ENCODE data around the gene FNTB.
"Not testable (repeated sequence)": the region's sequence is repeated elsewhere in the genome, so short reads cannot be mapped to it uniquely, and the experiment has no call there.

The FNTB gene

GRCh38 chr14:65054471-65055085, 67.9 kb downstream of the FNTB start:
- no peak for DNase-seq

DNA sequence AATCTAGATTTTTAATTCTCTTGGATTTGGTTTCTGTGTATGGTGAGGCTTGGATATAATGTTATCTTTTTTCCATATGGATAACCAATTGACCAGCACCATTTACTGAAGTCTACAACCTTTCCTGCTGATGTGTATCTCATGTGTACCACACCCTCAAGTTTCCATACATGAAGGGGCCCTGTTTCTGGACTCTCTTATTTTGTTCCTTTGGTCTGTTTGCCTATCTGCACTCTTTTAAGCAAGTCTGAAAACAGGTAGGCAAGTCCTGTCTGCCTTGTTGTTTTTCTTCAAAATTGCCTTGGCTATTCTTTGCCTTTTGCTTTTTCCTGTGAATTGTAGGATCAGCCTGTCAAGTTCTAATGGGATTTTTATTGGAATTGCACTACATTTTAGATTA, 71.0 kb downstream of the FNTB start:
- DNase-seq: no peak

DNA sequence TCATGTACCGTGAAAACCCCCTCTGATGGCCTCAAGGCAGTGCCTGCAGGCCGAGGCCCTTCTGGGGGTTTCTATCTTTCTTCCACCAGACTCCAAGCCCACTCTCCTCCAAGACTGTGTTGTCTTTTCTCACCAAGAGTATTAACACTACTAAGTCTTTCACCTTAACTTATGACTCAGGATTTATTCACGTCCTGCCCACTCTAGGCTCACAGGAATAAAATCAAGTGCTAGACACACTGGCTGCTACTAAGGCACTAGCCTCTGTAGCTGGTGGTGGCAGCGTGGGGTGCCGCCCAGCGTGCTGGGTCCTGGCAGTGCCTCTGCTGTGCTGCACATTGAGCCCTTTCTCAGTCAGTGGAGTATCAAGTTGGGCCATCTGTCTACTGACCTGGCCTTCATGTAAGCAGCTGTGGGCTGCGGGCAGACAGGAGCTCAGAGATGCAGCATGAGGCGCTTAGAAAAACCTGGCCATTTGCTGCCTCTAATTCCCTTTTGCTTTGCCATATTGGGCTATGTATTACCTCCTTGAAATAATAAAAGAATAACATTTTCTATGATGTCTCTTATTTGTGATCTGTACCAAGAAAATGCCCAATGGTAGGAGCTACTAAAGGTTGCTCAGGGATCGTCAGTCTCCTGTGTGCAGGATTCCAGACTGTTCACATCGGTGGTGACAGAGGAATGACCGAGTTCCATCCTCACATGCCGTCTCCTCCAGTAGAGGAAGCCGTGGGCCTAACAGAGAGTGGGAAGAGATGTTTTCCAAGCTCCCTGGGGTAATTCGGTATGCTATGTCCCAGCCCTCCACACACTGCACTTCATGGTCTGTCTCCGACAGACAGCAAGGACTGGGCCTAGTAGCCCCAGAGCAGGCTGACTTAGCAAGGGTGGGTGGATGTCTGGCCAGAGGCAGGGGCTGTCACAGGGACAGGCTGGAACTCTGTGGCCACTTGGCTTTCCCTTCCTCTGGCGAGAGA, 75.7 kb downstream of the FNTB start:
- DNase-seq: no peak

DNA sequence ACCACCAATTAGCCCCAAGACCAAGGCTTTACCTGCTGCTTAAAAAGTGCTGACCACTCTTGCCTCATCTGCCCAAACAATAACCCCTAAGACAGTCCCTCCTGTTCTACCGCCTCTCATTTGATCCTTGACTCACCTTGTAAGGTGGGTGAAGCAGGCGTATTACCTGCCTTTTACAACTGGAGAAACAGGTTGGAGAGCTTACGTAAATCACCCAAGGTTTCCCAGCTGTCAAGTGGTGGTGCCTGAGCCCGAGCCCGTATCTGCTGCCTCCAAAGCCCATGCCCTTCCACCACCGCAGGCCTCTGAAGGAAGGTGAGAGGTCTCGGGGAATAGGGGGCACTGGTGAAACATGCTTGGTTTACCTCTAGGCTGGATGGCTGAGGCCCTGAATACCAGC, 79.0 kb downstream of the FNTB start:
- no peak for DNase-seq

GRCh38 chr14:65069874-65070413, 83.2 kb downstream of the FNTB start:
- no peak for DNase-seq

- no peak for DNase-seq
Measured at GRCh38 chr14:65070471-65070976, 83.8 kb downstream of the FNTB start.

DNA sequence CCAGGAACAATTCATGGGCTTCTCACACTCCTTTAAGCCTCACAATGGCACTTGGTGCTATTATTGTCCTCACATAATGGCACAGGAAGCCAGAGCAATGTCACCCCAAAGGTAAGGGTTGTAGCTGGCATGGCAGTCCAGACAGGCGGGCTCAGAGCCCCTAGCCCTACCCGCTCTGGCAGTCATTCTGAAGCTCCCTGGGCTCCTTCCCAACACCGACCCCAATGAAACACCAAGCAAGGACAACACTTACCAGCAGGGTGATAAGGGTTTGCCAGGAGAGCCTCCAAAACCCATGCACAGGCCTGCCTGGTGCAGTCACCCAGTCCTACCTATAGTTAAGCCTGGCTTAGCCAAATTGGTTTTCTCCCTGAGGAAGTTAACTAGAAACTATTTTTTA, 84.8 kb downstream of the FNTB start:
- DNase-seq: no peak

GRCh38 chr14:65072256-65072655, 85.6 kb downstream of the FNTB start:
- DNase-seq: no peak

GRCh38 chr14:65072937-65073336, 86.2 kb downstream of the FNTB start:
- no peak for DNase-seq

DNA sequence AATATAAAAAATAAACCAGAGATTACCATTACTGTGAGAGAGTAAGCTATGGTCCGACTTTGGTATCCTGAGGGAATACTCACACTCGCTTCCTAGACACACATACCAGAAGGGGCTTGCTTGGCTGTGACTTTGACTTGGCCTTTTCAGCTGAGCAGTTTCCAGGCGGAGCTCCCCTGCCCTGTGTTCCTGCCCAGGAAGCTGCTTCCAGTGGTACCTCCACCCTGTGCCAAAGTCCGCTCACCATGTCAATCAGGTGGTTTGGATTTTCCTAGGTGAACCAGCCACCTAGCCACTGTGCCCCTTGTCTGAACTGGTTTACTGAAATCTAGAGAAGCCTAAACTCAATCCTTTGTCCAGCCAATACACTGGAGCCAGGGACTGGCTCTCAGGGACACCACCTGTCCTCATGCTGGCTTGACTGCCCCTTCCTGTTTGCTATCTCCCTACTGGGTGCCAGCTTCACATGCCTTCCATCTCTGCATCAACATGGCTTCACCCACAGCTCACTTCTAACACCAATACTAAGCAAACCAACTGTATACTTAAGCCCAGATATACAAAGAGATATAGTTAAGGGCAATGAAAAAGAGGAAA, 87.0 kb downstream of the FNTB start:
- DNase-seq: no peak

- DNase-seq: no peak
Measured at GRCh38 chr14:65074449-65075150, 87.9 kb downstream of the FNTB start.

DNA sequence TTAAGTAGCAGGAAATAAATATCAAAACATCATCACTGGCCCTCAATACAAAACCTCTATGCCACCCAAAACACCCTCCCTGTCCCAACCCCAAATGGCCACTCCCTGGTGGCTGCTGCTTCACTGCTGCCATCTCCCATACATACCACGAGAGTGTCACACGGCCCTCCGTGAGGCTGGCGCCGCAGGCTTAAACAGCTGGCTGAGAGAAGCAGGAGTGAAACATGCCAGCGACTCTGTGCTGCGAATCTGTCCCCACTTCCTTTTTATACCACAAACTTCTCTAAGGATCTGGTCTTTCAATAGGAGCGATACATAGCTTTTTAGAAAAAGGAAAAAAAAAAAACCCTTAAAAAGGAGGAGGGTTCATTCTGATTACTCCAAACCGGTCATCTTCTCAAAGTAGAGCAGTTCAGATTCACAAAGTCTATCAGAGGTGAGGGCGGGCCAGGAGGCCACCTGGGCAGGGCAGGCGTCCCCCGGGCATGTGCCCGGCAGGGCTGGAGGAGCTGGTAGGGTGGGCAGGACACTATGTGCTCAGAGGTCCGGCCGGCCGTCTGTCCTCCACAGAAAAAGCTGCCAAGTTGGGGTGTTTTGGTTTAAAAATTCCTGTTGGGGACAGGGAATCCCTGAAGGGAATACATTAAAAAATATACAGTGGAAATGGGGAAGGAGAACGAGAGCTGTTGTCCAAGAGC, 89.1 kb downstream of the FNTB start:
- no peak for DNase-seq

- DNase-seq: no peak
Measured at GRCh38 chr14:65077318-65077717, 90.6 kb downstream of the FNTB start.

GRCh38 chr14:65079201-65079600, 92.5 kb downstream of the FNTB start:
- no peak for DNase-seq

DNA sequence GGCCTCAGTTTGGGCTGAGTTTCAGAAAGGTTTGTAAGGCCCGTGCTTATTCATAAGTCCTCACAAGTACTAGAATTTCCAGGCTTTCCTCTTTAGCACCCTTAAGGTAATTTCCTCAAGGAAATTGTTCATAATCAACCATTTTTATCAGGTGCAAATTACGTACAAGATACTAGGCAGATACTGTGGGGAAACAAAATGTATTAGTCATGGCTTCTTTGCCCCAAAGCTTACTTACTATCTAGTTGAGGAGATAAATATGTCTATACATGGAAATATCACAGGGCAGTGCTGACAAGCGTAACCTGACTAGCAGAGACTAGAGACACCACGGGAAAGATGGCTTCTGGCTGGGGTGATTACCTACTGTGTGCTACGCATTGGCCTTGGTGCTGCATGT, 93.1 kb downstream of the FNTB start:
- DNase-seq: no peak

DNA sequence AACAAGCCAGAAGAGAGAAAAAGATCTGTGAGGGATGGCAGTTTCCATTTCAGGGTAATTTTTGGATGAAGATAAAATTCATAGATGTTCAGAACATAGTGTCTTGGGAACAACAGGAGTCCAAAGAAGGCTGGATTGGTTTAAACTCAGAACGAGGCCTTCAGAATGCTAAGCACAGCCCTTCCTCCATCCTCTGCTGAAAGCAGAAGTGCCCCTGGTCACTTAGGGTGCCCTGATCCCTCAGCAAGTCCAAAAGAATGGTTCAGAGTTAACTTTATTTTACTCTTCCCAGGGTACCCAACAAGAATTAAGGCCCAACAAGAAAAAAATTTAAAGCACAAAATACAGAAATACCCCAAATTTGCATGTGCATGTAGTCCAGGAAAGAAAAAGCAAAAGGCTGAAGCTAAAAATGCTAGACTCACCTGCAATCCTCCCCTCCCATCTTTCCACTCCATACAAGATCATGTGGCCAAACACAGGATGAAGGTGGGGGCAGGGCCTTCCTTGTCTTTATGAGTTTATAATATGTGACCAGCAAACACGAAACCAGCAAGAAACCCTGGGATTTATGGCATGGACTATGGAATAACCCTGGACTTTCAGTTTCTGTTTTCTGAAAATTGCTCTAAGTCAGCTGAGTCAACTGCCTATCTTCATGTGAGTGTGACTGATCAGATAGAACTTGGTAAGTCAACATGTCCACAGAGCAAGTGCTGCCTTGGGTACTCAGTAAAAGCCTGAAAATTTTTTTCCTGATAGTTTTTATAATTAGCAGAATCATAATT, 94.5 kb downstream of the FNTB start:
- DNase-seq: no peak

- no peak for DNase-seq
Measured at GRCh38 chr14:65082930-65083329, 96.2 kb downstream of the FNTB start.

DNA sequence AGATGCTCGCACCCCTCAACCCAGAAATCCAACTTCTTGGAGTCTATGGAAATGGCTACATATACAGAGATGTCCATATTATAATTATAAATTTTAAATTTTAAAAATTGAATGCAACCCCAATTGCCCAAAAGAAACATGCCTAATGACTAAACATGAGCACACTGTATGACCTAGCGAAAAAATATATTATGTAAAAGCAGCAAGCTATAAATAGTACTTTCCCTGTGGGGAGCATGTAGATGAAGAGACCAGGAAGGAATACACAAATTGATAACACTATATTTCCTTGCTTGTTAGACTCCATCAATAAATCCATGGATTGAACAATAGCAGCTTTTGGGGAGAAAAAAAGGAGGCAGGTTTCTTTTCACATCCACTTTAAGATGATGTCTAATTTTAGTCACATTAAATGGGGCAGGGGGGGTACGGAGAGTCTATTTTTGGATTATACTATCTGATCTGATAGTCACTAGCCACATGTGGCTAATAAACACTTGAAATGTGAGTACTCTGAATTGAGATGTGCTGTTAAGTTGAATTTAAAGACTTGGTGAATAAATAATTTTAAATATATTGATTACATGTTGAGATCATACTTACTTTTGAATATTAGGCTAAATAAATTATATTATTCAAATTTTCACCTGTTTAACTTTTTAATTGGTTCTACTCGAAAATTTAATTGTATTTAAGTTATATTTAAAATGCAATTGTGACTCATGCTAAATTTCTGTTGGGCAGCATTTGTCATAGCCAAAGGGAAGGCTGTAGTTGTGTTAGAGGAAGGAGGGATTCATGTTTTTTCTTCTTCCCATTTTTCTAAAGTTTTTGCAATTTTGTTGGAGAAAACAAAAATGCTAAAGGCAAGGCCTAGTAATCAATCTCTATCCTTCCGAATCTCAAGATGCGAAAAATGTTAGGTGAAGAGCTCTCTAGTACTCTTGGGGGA, 98.1 kb downstream of the FNTB start:
- no peak for DNase-seq

- DNase-seq: not testable (repeated sequence)
Measured at GRCh38 chr14:65086686-65087085, 100.0 kb downstream of the FNTB start.

DNA sequence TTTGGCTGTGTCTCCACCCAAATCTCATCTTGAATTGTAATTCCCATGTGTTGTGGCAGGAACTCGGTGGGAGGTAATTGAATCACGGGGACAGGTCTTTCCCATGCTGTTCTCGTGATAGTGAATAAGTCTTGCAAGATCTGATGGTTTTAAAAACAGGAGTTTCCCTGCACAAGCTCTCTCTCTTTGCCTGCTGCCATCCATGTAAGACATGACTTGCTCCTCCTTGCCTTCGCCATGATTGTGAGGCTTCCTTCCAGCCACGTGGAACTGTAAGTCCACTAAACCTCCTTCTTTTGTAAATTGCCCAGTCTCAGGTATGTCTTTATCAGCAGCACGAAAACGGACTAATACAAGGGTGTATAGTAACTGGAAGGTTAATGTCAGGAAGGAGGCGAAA, 101.1 kb downstream of the FNTB start:
- not testable (repeated sequence) for DNase-seq

All from central memory CD4-positive, alpha-beta T cell (primary cell).